Hepatocyte (in vitro differentiated cells): ENCODE results near the gene SLC4A5. TPM values are rescaled to one million over a fixed set of nuclear protein-coding genes. Genes with fewer than 3 reads are reported as not detected.

Experiments used
- DNase-seq: peaks from one replicate; pipeline ENCODE4 v3.0.0-alpha.2; 2016; ENCODE audit warnings: low spot score
- H2AFZ ChIP-seq: fragments of 200-600 bp; sonication (generic); 2 replicates; pipeline ENCODE4 v1.6.0; 2016; ENCODE audit warnings: antibody characterized with exemption, mild to moderate bottlenecking
- H3K27ac ChIP-seq: fragments of 200-600 bp; sonication (generic); 2 replicates; pipeline ENCODE4 v1.5.1; 2016; ENCODE audit warnings: mild to moderate bottlenecking
- H3K27me3 ChIP-seq: fragments of 200-600 bp; sonication (generic); 2 replicates; pipeline ENCODE4 v1.6.1; 2016
- H3K36me3 ChIP-seq: fragments of 200-600 bp; sonication (generic); replicated peaks from 2 replicates; pipeline ENCODE4 v1.5.1; 2016; ENCODE audit warnings: low read depth; ENCODE audit not compliant: insufficient read depth
- H3K4me1 ChIP-seq: fragments of 200-600 bp; sonication (generic); 2 replicates; pipeline ENCODE4 v1.5.1; 2016; ENCODE audit warnings: mild to moderate bottlenecking, moderate library complexity; ENCODE audit not compliant: insufficient read depth
- H3K4me2 ChIP-seq: fragments of 200-600 bp; sonication (generic); 2 replicates; pipeline ENCODE4 v1.6.0; 2016
- H3K4me3 ChIP-seq: fragments of 200-600 bp; sonication (generic); 2 replicates; pipeline ENCODE4 v1.5.1; 2016; ENCODE audit warnings: mild to moderate bottlenecking
- H3K79me2 ChIP-seq: fragments of 200-600 bp; sonication (generic); 2 replicates; pipeline ENCODE4 v1.6.0; 2017; ENCODE audit warnings: mild to moderate bottlenecking
- H3K9me2 ChIP-seq: fragments of 200-600 bp; sonication (generic); replicated peaks from 2 replicates; pipeline ENCODE4 v1.6.0; 2017; ENCODE audit warnings: mild to moderate bottlenecking; ENCODE audit not compliant: insufficient read depth
- H3K9me3 ChIP-seq: fragments of 200-600 bp; sonication (generic); 2 replicates; pipeline ENCODE4 v1.5.1; 2016; ENCODE audit warnings: low read depth, mild to moderate bottlenecking
- H4K20me1 ChIP-seq: fragments of 200-600 bp; sonication (generic); 2 replicates; pipeline ENCODE4 v1.6.0; 2016; ENCODE audit warnings: mild to moderate bottlenecking; ENCODE audit not compliant: insufficient read depth, poor library complexity, severe bottlenecking
- CTCF ChIP-seq: fragments of 200-600 bp; sonication (generic); IDR thresholded peaks from 2 replicates; pipeline ENCODE4 v1.5.1; 2016; ENCODE audit warnings: antibody characterized with exemption, mild to moderate bottlenecking; ENCODE audit not compliant: poor library complexity
- EZH2 ChIP-seq: fragments of 200-600 bp; sonication (generic); IDR thresholded peaks from 2 replicates; pipeline ENCODE4 v1.6.1; 2016; ENCODE audit warnings: antibody characterized with exemption, mild to moderate bottlenecking, borderline replicate concordance
- EZH2phosphoT487 ChIP-seq: fragments of 200-600 bp; sonication (generic); IDR thresholded peaks from one replicate; pipeline ENCODE4 v1.6.1; 2018; ENCODE audit warnings: antibody characterized with exemption, mild to moderate bottlenecking, low read depth, moderate library complexity; ENCODE audit not compliant: unreplicated experiment, severe bottlenecking
- WGBS: methylation state at CpG from one replicate; pipeline ENCODE4 v1.1.6; 2016; ENCODE audit warnings: low lambda C conversion rate; ENCODE audit errors: missing lambda C conversion rate; 5-methylcytosine and 5-hydroxymethylcytosine counted together
- polyA plus RNA-seq: library from polyadenylated mRNA; unstranded; fragments of >200 nt; fragmentation: Nextera tagmentation; extraction: Ambion mirVana; gene quantifications from 2 replicates; pipeline ENCODE4 v1.2.1, GENCODE V29; 2016
- total RNA-seq: library from RNA; depleted of rRNA; stranded (reverse); fragments of >200 nt; gene quantifications from 2 replicates; pipeline ENCODE4 v1.2.3, GENCODE V29; 2014

Gene SLC4A5
- total and polyA plus RNA-seq, 2 experiments from 2014 or later, result 0.28 to 1.5 TPM

- no peaks in the 10 kb centered on the region for H3K9me2 ChIP-seq
- H3K9me3 ChIP-seq, result no peaks in the 10 kb centered on the region
- no peaks in the 10 kb centered on the region for H3K27me3 ChIP-seq
- no peaks in the 10 kb centered on the region for H4K20me1 ChIP-seq
- H3K79me2 ChIP-seq, result no peaks in the 10 kb centered on the region
- WGBS, result 84% methylated on average over 7 of the region's 7 CpGs
- H3K36me3 ChIP-seq, result no peaks in the 10 kb centered on the region
- H2AFZ ChIP-seq, result no peak overlapping the region
- DNase-seq, result no peak
- TF ChIP-seq CTCF (no peak), EZH2 (no peak), EZH2phosphoT487 (no peak)
- no peak overlapping the region for H3K4me2 ChIP-seq
- H3K4me1 ChIP-seq, result no peaks in the 10 kb centered on the region
- no peak overlapping the region for H3K27ac ChIP-seq
- no peak overlapping the region for H3K4me3 ChIP-seq
Observed at GRCh38 chr2:74242354-74243071, 100.7 kb downstream of the SLC4A5 start.

GRCh38 chr2:74239346-74239745 is 103.9 kb downstream of the SLC4A5 start:
- H3K27me3 ChIP-seq, result no peaks in the 10 kb centered on the region

GRCh38 chr2:74238879-74239278 is 104.3 kb downstream of the SLC4A5 start:
- no peaks in the 10 kb centered on the region for H3K4me1 ChIP-seq
- H3K79me2 ChIP-seq, result no peaks in the 10 kb centered on the region
- no peak overlapping the region for H2AFZ ChIP-seq
- H3K4me2 ChIP-seq, result no peak overlapping the region
- DNase-seq, result no peak
- H3K27ac ChIP-seq, result no peak overlapping the region
- WGBS, result 94% methylated on average over 2 of the region's 2 CpGs
- H3K27me3 ChIP-seq, result no peaks in the 10 kb centered on the region
- no peaks in the 10 kb centered on the region for H3K9me3 ChIP-seq
- no peak for TF ChIP-seq EZH2phosphoT487
- no peak for TF ChIP-seq CTCF
- TF ChIP-seq EZH2, result no peak
- H3K4me3 ChIP-seq, result no peak overlapping the region
- H3K9me2 ChIP-seq, result no peaks in the 10 kb centered on the region
- no peaks in the 10 kb centered on the region for H4K20me1 ChIP-seq
- H3K36me3 ChIP-seq, result no peaks in the 10 kb centered on the region

More at GRCh38 chr2:74239346-74239745, 103.9 kb downstream of the SLC4A5 start:
- Histone ChIP-seq H3K4me3 (no peak overlapping the region), H3K9me2 (no peaks in the 10 kb centered on the region), H4K20me1 (no peaks in the 10 kb centered on the region), H3K9me3 (no peaks in the 10 kb centered on the region), H2AFZ (no peak overlapping the region), H3K4me2 (no peak overlapping the region), H3K4me1 (no peaks in the 10 kb centered on the region), H3K79me2 (no peaks in the 10 kb centered on the region), H3K27ac (no peak overlapping the region), H3K36me3 (no peaks in the 10 kb centered on the region)
- DNase-seq, result no peak
- TF ChIP-seq EZH2 (no peak), EZH2phosphoT487 (no peak), CTCF (no peak)
- WGBS, result 84% methylated on average over 7 of the region's 7 CpGs
